COLO668 (cell line): Measurements from ENCODE around the gene LAMC1.

ENCODE experiments used
- DNase-seq: peaks from one replicate; lab custom pipeline; 2025; ENCODE audit not compliant: unreplicated experiment; lab: John Stamatoyannopoulos, UW

Gene LAMC1

DNA sequence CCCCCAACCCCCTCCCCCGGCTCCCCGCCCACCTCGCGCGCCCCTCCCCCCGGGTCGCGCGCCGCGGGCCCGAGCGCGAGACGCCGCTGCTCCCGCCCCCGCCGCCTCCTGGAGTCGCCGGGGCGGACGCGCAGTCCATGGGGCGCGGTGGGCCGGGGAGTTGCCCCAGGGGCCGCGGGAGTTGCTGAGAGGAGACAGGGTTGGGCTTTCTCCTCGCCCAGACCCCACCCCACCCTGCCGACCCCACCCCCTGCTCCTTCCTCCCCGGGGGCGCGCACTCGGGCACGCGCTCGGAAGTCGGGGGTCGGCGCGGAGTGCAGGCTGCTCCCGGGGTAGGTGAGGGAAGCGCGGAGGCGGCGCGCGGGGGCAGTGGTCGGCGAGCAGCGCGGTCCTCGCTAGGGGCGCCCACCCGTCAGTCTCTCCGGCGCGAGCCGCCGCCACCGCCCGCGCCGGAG, at the start of gene LAMC1:
TSS of gene LAMC1 (plus strand) at position 275 of the 455 bp plus-strand sequence. CDS start 297 bp downstream, outside the sequence.
- DNase-seq = peak; percentile 86

GRCh38 chr1:182974506-182975191, 48.6 kb upstream of the LAMC1 start:
- no peak for DNase-seq

DNA sequence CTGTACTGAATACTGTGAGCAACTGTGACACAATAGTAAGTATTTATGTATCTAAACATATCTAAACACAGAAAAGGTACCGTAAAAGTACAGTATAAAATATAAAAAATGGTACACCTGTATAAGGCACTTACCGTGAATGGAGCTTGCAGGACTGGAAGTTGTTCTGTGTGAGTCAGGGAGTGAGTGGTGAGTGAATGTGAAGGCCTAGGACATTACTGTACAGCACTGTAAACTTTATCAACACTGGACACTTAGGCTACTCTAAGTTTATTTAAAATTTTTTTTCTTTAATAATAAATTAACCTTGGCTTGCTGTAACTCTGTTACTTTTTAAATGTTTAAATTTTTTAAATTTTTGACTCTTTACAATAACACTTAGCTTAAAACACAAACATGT, 45.7 kb upstream of the LAMC1 start:
- no peak for DNase-seq

- DNase-seq = no peak
These were observed 44.9 kb upstream of the LAMC1 start for GRCh38 chr1:182978151-182978853.

- no peak for DNase-seq
These were observed 39.1 kb upstream of the LAMC1 start for GRCh38 chr1:182984138-182984537.

DNA sequence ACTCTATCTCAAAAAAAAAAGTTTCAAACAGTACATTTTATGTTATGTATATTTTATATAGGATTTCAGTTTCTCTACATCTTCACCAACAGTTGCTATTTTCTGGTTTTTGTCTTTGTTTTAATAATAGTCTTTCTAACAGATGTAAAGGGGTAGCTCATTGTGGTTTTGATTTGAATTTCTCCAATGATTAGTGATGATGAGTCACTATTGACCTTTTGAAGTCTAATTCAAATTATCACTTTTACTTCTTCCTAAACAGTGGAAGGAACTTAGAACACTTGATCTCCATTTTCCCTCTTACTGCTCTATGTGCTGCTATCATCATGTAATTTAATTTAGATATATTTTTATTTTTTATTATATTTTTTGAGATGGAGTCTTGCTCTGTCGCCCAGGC, 38.6 kb upstream of the LAMC1 start:
- DNase-seq = no peak

- no peak for DNase-seq
These were observed 37.3 kb upstream of the LAMC1 start for GRCh38 chr1:182985876-182986275.

DNA sequence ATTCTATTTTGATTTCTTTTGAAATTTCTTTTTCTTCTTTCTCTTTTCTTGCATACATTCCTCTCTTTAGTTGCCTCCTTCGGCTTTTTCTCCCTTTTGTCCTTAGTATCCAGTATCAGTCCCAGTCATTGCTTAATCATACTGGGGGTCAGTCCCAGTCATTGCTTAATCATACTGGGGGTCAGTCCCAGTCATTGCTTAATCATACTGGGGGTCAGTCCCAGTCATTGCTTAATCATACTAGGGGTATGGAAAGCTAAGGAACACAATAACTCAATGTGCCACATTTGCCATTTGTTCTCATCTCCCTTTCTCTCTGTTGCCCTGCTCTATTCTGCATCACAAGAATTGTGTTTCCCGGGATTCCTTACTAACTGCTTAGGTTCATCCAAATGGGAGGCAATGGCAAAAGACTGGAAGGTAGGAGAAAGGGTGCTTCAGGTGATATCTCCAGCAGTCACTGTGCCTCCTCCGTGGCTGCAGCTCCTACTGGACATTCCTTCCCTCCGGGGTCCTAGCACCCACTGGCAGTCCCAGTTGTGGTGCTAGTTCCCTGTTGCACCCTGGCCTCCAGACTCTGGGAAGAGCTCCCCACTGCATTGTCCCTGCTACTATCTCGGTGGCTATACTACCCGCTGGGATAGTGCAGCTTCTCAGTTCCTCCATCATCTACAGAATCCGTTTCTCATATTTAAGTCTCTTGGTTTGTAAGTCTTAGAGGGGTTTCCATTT, 32.6 kb upstream of the LAMC1 start:
- no peak for DNase-seq

GRCh38 chr1:182993746-182994145, 29.5 kb upstream of the LAMC1 start:
- no peak for DNase-seq

DNA sequence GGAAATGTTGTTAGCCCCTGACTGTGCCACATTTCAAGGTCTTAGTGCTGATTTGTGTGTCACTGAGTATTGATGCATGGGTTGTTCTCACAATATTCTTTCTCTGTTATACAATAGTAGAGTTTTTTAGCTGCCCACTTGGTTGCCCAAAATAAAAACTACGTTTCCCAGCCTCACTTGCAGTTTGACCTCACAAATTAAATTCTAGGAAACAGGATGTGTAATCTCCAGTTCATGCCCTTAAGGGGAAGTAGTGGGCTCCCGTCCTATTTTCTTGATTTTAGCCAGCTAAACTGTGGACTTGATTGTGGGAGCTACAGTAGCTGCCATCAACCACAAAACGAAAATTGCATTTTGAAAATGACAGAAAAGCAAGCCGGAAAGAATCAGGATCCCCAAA, 27.3 kb upstream of the LAMC1 start:
- DNase-seq = no peak

DNA sequence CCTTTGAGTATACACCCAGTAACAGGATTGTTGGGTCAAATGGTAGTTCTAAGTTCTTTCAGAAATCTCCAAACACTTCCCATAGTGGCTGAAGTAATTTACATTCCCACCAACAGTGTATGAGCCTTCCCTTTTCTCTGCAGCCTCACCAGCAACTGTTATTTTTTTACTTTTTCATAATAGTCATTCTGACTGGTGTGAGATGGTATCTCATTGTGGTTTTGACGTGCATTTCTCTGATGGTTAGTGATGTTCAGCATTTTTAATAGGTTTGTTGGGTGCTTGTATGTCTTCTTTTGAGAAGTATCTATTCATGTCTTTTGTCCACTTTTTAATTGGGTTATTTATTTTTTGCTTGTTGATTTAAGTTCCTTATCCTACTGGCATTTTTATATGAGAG, 26.4 kb upstream of the LAMC1 start:
- no peak for DNase-seq

DNA sequence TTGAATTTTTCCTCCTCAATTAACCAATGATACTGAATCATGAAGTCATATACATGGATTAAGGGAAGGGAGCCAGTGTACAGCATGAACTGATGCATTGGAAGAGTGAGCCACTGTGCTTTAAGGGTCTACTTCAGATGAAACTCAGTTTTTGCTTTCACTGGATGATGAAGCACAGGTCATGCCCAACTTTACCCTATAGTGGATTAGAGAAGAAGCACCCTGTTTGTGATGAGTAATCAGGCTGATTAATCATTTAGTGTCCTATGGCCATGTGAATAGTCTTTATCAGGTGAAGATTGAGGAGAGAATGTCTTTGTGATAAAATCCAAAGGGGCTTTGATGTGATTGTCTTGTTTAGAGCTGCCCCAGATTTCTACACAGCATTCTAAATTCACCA, 24.7 kb upstream of the LAMC1 start:
- no peak for DNase-seq

DNA sequence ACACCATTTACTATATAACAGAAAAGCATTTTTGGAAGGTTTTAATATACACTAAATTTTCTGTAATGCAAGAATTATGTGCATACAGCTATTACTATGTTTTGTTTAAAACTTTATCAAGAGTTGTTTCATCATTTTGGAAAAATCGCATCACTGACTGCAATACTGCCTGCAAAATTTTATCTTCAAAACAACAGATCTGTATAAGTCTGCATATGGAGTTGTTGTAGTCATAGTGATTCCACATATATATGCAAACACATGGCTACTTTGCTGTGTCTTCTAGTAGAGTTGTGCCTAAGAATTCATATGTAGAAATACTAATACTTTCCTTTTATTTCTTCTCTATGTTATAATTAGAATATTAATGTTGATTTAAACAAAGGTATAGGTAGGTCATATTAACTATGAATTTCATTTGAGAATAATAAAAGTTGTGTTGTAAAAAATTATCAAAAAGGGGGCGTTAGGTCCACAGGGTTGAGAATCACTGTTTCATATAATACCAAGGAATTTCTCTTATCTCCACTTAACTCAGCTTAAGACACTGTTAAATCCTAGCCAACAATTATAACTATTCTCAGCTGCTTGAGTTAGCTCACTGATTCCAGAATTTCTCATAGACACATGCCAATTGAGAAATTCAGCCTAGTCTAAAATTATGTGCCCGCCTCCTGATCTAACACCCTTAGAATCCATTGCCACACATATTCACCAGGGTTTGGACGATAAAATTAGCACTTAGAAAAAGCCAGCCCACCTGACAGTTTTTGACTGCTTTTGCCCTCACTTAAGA, 22.9 kb upstream of the LAMC1 start:
- DNase-seq = no peak

- no peak for DNase-seq
These were observed 21.0 kb upstream of the LAMC1 start for GRCh38 chr1:183002267-183002666.

DNA sequence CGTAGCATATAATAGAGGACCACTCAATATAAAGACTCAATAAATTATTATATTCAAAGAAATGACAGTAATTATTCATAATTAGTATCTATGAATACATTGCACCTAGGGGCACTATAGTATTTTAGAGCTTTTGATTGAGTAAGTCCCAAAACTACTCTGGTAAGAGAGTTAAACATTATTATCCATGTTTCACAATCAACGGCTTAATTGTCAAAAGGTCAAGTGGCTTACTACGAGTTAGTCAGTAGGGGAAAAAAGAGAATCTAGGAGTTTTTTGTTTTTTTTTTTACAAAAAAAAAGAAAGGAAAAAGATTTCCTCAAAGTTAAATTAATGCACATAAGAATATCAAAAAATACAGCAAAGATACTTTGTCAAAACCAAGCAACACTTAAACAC, 20.4 kb upstream of the LAMC1 start:
- no peak for DNase-seq

DNA sequence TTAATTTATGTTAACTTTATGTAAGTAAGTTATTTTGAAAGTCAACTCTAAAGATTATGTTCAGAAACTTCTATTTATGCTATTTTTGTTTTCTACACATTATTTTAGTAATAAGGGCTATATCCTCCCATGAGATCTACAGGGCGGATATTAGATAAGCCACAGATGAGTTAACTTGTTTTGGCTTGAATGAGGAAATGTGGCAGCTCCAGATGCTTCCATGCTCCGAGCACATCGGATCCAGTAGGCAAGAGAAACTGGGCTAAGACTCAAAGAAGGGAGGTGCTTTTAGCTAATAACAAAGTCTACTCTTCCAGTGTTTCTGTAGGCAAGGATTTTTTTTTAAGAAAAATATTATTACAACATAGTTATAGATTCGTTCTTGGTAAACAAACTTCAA, 20.0 kb upstream of the LAMC1 start:
- no peak for DNase-seq

GRCh38 chr1:183004141-183004540, 19.1 kb upstream of the LAMC1 start:
- DNase-seq = no peak

GRCh38 chr1:183011859-183012258, 11.4 kb upstream of the LAMC1 start:
- no peak for DNase-seq

GRCh38 chr1:183012301-183012994, 10.8 kb upstream of the LAMC1 start:
- DNase-seq = no peak

- no peak for DNase-seq
These were observed 4.0 kb upstream of the LAMC1 start for GRCh38 chr1:183019139-183019740.
